Neuronal stem cell (in vitro differentiated cells): ENCODE data around the gene KRTAP5-2.
"Not testable (repeated sequence)": the region's sequence is repeated elsewhere in the genome, so short reads cannot be mapped to it uniquely, and the experiment has no call there.

Experiments used
- DNase-seq: peaks from one replicate; pipeline ENCODE4 v3.0.0-alpha.2; 2013; ENCODE audit warnings: low spot score
- H2AFZ ChIP-seq: one replicate; pipeline ENCODE4 v1.6.1; 2013; ENCODE audit warnings: mild to moderate bottlenecking, low read length, inconsistent platforms
- H2AK5ac ChIP-seq: 2 replicates; pipeline ENCODE4 v1.6.1; 2013; ENCODE audit warnings: low read depth, mild to moderate bottlenecking, inconsistent platforms, low read length, moderate library complexity, mixed read lengths
- H2BK120ac ChIP-seq: 2 replicates; pipeline ENCODE4 v1.6.1; 2013; ENCODE audit warnings: low read depth, mild to moderate bottlenecking, inconsistent platforms, low read length, moderate library complexity, mixed read lengths
- H2BK12ac ChIP-seq: one replicate; pipeline ENCODE4 v1.6.1; 2013; ENCODE audit warnings: low read length, inconsistent platforms
- H2BK15ac ChIP-seq: 2 replicates; pipeline ENCODE4 v1.6.1; 2013; ENCODE audit warnings: mild to moderate bottlenecking, low read length, inconsistent platforms, mixed read lengths
- H2BK5ac ChIP-seq: one replicate; pipeline ENCODE4 v1.6.1; 2013; ENCODE audit warnings: inconsistent platforms, mild to moderate bottlenecking, low read length, moderate library complexity
- H3K14ac ChIP-seq: one replicate; pipeline ENCODE4 v1.6.1; 2013; ENCODE audit warnings: low read length, inconsistent platforms
- H3K18ac ChIP-seq: 2 replicates; pipeline ENCODE4 v1.6.1; 2013; ENCODE audit warnings: low read length, inconsistent platforms
- H3K23ac ChIP-seq: 2 replicates; pipeline ENCODE4 v1.6.1; 2013; ENCODE audit warnings: low read depth, mild to moderate bottlenecking, mixed read lengths, low read length, inconsistent platforms; ENCODE audit not compliant: poor library complexity
- H3K27ac ChIP-seq: replicated peaks from 3 replicates; pipeline ENCODE4 v1.5.1; 2013; ENCODE audit warnings: low read length, inconsistent platforms
- H3K27me3 ChIP-seq, 3 experiments: 2 replicates each; pipeline ENCODE4 v1.6.1; 2013; ENCODE audit warnings: low read length in 3 of 3, mild to moderate bottlenecking in 2 of 3, inconsistent platforms in 1 of 3, low read depth in 1 of 3, mixed read lengths in 1 of 3, moderate library complexity in 1 of 3; ENCODE audit not compliant: control insufficient read depth in 3 of 3, insufficient read depth in 3 of 3
- H3K36me3 ChIP-seq, 2 donors: replicated peaks in 1 of 2; 2 replicates each; pipeline ENCODE4 v1.6.1; 2013; ENCODE audit warnings: low read length in 2 of 2; ENCODE audit not compliant: control insufficient read depth in 2 of 2, insufficient read depth in 2 of 2
- H3K4ac ChIP-seq: 2 replicates; pipeline ENCODE4 v1.6.1; 2013; ENCODE audit warnings: inconsistent platforms, mild to moderate bottlenecking, low read length, moderate library complexity
- H3K4me1 ChIP-seq, 2 donors: 1 replicate in 1 of 2; 2 replicates in 1 of 2; pipeline ENCODE4 v1.6.1; 2013; ENCODE audit warnings: low read length in 2 of 2, low read depth in 1 of 2; ENCODE audit not compliant: control insufficient read depth in 2 of 2, insufficient read depth in 1 of 2
- H3K4me2 ChIP-seq: one replicate; pipeline ENCODE4 v1.6.1; 2013; ENCODE audit warnings: mild to moderate bottlenecking, low read length, inconsistent platforms; ENCODE audit not compliant: insufficient read depth, poor library complexity, severe bottlenecking
- H3K4me3 ChIP-seq, 2 donors: 2 replicates each; pipeline ENCODE4 v1.5.1; 2013; ENCODE audit warnings: low read length in 2 of 2, mild to moderate bottlenecking in 2 of 2, inconsistent platforms in 1 of 2, moderate library complexity in 1 of 2
- H3K79me1 ChIP-seq: one replicate; pipeline ENCODE4 v1.6.1; 2013; ENCODE audit warnings: low read depth, mild to moderate bottlenecking, inconsistent platforms, low read length, moderate library complexity
- H3K9ac ChIP-seq: one replicate; pipeline ENCODE4 v1.6.1; 2013; ENCODE audit warnings: mild to moderate bottlenecking, low read depth, low read length, inconsistent platforms; ENCODE audit not compliant: poor library complexity
- H3K9me3 ChIP-seq, 2 donors: replicated peaks in 1 of 2; 2 replicates each; pipeline versions ENCODE3 to v1.6.1; 2013; ENCODE audit warnings: low read length in 2 of 2, mild to moderate bottlenecking in 2 of 2, inconsistent platforms in 1 of 2, low read depth in 1 of 2, mixed read lengths in 1 of 2, moderate library complexity in 1 of 2; ENCODE audit not compliant: control insufficient read depth in 2 of 2, insufficient read depth in 1 of 2
- H4K8ac ChIP-seq: one replicate; pipeline ENCODE4 v1.6.1; 2013; ENCODE audit warnings: low read depth, mild to moderate bottlenecking, inconsistent platforms, low read length, moderate library complexity
- H4K91ac ChIP-seq: one replicate; pipeline ENCODE4 v1.6.1; 2013; ENCODE audit warnings: low read length, low read depth, mild to moderate bottlenecking, inconsistent platforms; ENCODE audit not compliant: poor library complexity
- WGBS, 2 donors: extraction: QIAGEN DNeasy Blood & Tissue Kit; methylation state at CpG; one replicate each; pipeline ENCODE4 v1.1.7; 2013; ENCODE audit warnings: missing lambda C conversion rate in 2 of 2, mixed read lengths in 1 of 2; ENCODE audit not compliant: insufficient read length in 2 of 2, insufficient replicate concordance in 1 of 2; ENCODE audit errors: extremely low coverage in 2 of 2; 5-methylcytosine and 5-hydroxymethylcytosine counted together

KRTAP5-2 gene

GRCh38 chr11:1598816-1599215 is 722 bp upstream of the KRTAP5-2 start:
- H3K9ac ChIP-seq = no peak overlapping the region
- no peak for DNase-seq
- no peak overlapping the region for H3K4ac ChIP-seq
- no peak overlapping the region for H3K14ac ChIP-seq
- no peak overlapping the region for H3K4me2 ChIP-seq
- H3K18ac ChIP-seq = no peak overlapping the region
- H3K4me1 ChIP-seq = no peaks in the 10 kb centered on the region
- peaks cover 0 to 22% (median 11%) of the 10 kb centered on the region in 3 experiments for H3K27me3 ChIP-seq
- H3K9me3 ChIP-seq = no peaks in the 10 kb centered on the region
- H3K27ac ChIP-seq = no peak overlapping the region
- no peak overlapping the region for H2AFZ ChIP-seq
- H4K8ac ChIP-seq = no peak overlapping the region
- WGBS, 2 donors = no CpG with 5 or more reads among the region's 6 CpGs
- H3K23ac ChIP-seq = no peak overlapping the region
- no peak overlapping the region for H2AK5ac ChIP-seq
- no peak overlapping the region for H2BK12ac ChIP-seq
- H4K91ac ChIP-seq = no peak overlapping the region
- H2BK5ac ChIP-seq = no peak overlapping the region
- H2BK120ac ChIP-seq = no peak overlapping the region
- H3K79me1 ChIP-seq = no peaks in the 10 kb centered on the region
- no peak overlapping the region for H2BK15ac ChIP-seq
- no peak overlapping the region for H3K4me3 ChIP-seq
- H3K36me3 ChIP-seq = no peaks in the 10 kb centered on the region

- not testable (repeated sequence) for H2BK15ac ChIP-seq, H3K4me1 ChIP-seq, H3K79me1 ChIP-seq, H3K9ac ChIP-seq, H2BK120ac ChIP-seq, H2BK12ac ChIP-seq, H4K91ac ChIP-seq, H3K14ac ChIP-seq, DNase-seq, H2BK5ac ChIP-seq, H3K4ac ChIP-seq, H3K23ac ChIP-seq, H3K36me3 ChIP-seq, H3K4me2 ChIP-seq, H4K8ac ChIP-seq, H3K27ac ChIP-seq, H3K9me3 ChIP-seq, H2AFZ ChIP-seq, H3K18ac ChIP-seq, H2AK5ac ChIP-seq, H3K4me3 ChIP-seq
- no CpG with 5 or more reads among the region's 3 CpGs for WGBS, 2 donors
- peaks cover 0 to 22% (median 11%) of the 10 kb centered on the region in 3 experiments for H3K27me3 ChIP-seq
Measured at GRCh38 chr11:1598406-1598805, 312 bp upstream of the KRTAP5-2 start.

GRCh38 chr11:1597331-1597993 is 632 bp downstream of the KRTAP5-2 start:
- Histone ChIP-seq H3K9me3 (no peaks in the 10 kb centered on the region), H4K8ac (peak overlapping the region; percentile 43), H3K4me1 (no peaks in the 10 kb centered on the region), H2BK15ac (no peak overlapping the region), H3K4me3 (no peak overlapping the region), H3K27ac (no peak overlapping the region), H2AFZ (no peak overlapping the region), H2BK5ac (no peak overlapping the region), H3K36me3 (no peaks in the 10 kb centered on the region), H3K9ac (peak overlapping the region; percentile 60), H3K4ac (no peak overlapping the region), H3K4me2 (no peak overlapping the region), H2BK120ac (no peak overlapping the region), H3K14ac (no peak overlapping the region), H3K79me1 (no peaks in the 10 kb centered on the region), H4K91ac (no peak overlapping the region), H3K23ac (peak overlapping the region; percentile 65), H2BK12ac (no peak overlapping the region), H2AK5ac (no peak overlapping the region), H3K18ac (no peak overlapping the region), H3K27me3 (peaks cover 0 to 25% (median 11%) of the 10 kb centered on the region in 3 experiments)
- no peak for DNase-seq
- no CpG with 5 or more reads among the region's 10 CpGs for whole genome bisulfite sequencing, 2 donors

GRCh38 chr11:1596576-1597121 is 1.4 kb downstream of the KRTAP5-2 start:
- H3K79me1 ChIP-seq, H3K4ac ChIP-seq, DNase-seq, H2BK15ac ChIP-seq, H3K14ac ChIP-seq, H2BK120ac ChIP-seq, H3K36me3 ChIP-seq, H3K23ac ChIP-seq, H2AK5ac ChIP-seq, H3K4me3 ChIP-seq, H3K9me3 ChIP-seq, H4K8ac ChIP-seq, H3K9ac ChIP-seq, H4K91ac ChIP-seq, H3K4me2 ChIP-seq, H2BK5ac ChIP-seq, H3K4me1 ChIP-seq, H2BK12ac ChIP-seq, H3K27ac ChIP-seq: not testable (repeated sequence)
- WGBS, 2 donors = no CpG with 5 or more reads among the region's 19 CpGs
- Histone ChIP-seq H3K18ac (peak overlapping the region; percentile 13), H3K27me3 (peaks cover 0 to 27% (median 11%) of the 10 kb centered on the region in 3 experiments), H2AFZ (peak overlapping the region; percentile 50)
